H1 (cell line): ENCODE data around the gene RNF220. TPM values are rescaled to one million over a fixed set of nuclear protein-coding genes. Genes with fewer than 3 reads are reported as not detected.

Source experiments
- CTCF ChIA-PET: fragments of 300-600 bp; sonication (Branson Sonifier 250); formaldehyde crosslinking; loops from one replicate; lab custom pipeline; 2021; ENCODE audit not compliant: partially characterized antibody; lab: Charles Lee
- POLR2A ChIA-PET: fragments of 300-600 bp; sonication (Branson Sonifier 250); formaldehyde crosslinking; loops from one replicate; lab custom pipeline; 2021; ENCODE audit warnings: inconsistent platforms; ENCODE audit not compliant: partially characterized antibody; lab: Charles Lee
- DNase-seq, 2 experiments: peaks; one replicate each; pipeline versions ENCODE4 v3.0.0 to v3.0.0-alpha.2; 2010 to 2022; ENCODE audit warnings: low spot score in 2 of 2, low read depth in 1 of 2, mixed read lengths in 1 of 2
- FAIRE-seq: peaks from 2 replicates; lab custom pipeline; 2011; peaks lifted over from hg19 to GRCh38; lab: Jason Lieb, UNC
- H2AFZ ChIP-seq: 2 replicates; pipeline ENCODE4 v1.8.1; 2012; ENCODE audit warnings: low read length, inconsistent platforms
- H2AK5ac ChIP-seq: 2 replicates; pipeline ENCODE4 v1.6.1; 2013; ENCODE audit warnings: low read depth, low read length
- H2BK120ac ChIP-seq: replicated peaks from 2 replicates; pipeline ENCODE3; 2013; ENCODE audit warnings: low read depth, low read length, inconsistent platforms
- H2BK12ac ChIP-seq: 2 replicates; pipeline ENCODE4 v1.6.1; 2013; ENCODE audit warnings: low read depth, low read length
- H2BK15ac ChIP-seq: 2 replicates; pipeline ENCODE4 v1.6.1; 2013; ENCODE audit warnings: low read length
- H2BK20ac ChIP-seq: 2 replicates; pipeline ENCODE4 v1.6.1; 2013; ENCODE audit warnings: low read length
- H2BK5ac ChIP-seq: 2 replicates; pipeline ENCODE4 v1.6.1; 2013; ENCODE audit warnings: low read depth, low read length
- H3K14ac ChIP-seq: 2 replicates; pipeline ENCODE4 v1.6.1; 2013; ENCODE audit warnings: inconsistent platforms; ENCODE audit not compliant: insufficient read length
- H3K18ac ChIP-seq: 2 replicates; pipeline ENCODE4 v1.6.1; 2013; ENCODE audit warnings: low read length; ENCODE audit errors: extremely low read depth
- H3K23ac ChIP-seq: 2 replicates; pipeline ENCODE4 v1.6.1; 2013; ENCODE audit warnings: inconsistent platforms; ENCODE audit not compliant: insufficient read length
- H3K23me2 ChIP-seq: 2 replicates; pipeline ENCODE4 v1.6.1; 2013; ENCODE audit warnings: low read depth, low read length
- H3K27ac ChIP-seq: 2 replicates; pipeline ENCODE4 v1.6.1; 2011; ENCODE audit warnings: low read depth, low read length, inconsistent platforms
- H3K27me3 ChIP-seq, 4 experiments: replicated peaks in 1 of 4; 1 replicate in 1 of 4; 2 replicates in 3 of 4; pipeline versions ENCODE4 v1.6.1 to v1.8.1; 2011 to 2013; ENCODE audit warnings: low read length in 3 of 4, mild to moderate bottlenecking in 3 of 4, inconsistent platforms in 2 of 4, mixed read lengths in 2 of 4, moderate library complexity in 1 of 4; ENCODE audit not compliant: control insufficient read depth in 3 of 4, insufficient read depth in 3 of 4; ENCODE audit errors: extremely low read depth in 1 of 4
- H3K36me3 ChIP-seq, 4 experiments: 2 replicates each; pipeline versions ENCODE4 v1.6.1 to v1.8.1; 2011 to 2013; ENCODE audit warnings: mild to moderate bottlenecking in 4 of 4, low read length in 3 of 4, moderate library complexity in 2 of 4, control low read depth in 1 of 4, inconsistent platforms in 1 of 4; ENCODE audit not compliant: insufficient read depth in 4 of 4, control insufficient read depth in 2 of 4
- H3K4ac ChIP-seq: replicated peaks from 2 replicates; pipeline ENCODE3; 2013; ENCODE audit warnings: low read length, low read depth, mixed read lengths, inconsistent platforms; ENCODE audit not compliant: insufficient read length
- H3K4me1 ChIP-seq, 4 experiments: replicated peaks in 1 of 4; 1 replicate in 1 of 4; 2 replicates in 3 of 4; pipeline versions ENCODE4 v1.6.1 to v1.8.1; 2011 to 2013; ENCODE audit warnings: low read length in 3 of 4, inconsistent platforms in 2 of 4, mixed read lengths in 1 of 4; ENCODE audit not compliant: insufficient read depth in 4 of 4, control insufficient read depth in 3 of 4
- H3K4me2 ChIP-seq, 2 experiments: 2 replicates each; pipeline versions ENCODE4 v1.6.1 to v1.8.1; 2011 to 2013; ENCODE audit warnings: low read depth in 2 of 2, low read length in 2 of 2, control low read depth in 1 of 2, inconsistent platforms in 1 of 2, mild to moderate bottlenecking in 1 of 2; ENCODE audit not compliant: insufficient read depth in 1 of 2
- H3K4me3 ChIP-seq, 4 experiments: fragments of 200-600, 300-600 bp in 1 of 4; sonication (generic), shearing (Covaris generic), sonication (Bioruptor Twin) in 1 of 4; 2 replicates each; pipeline versions ENCODE4 v1.5.1 to v1.8.1; 2011 to 2016; ENCODE audit warnings: low read length in 4 of 4, low read depth in 3 of 4, control low read depth in 2 of 4, inconsistent platforms in 2 of 4, mild to moderate bottlenecking in 2 of 4, mixed read lengths in 1 of 4, moderate library complexity in 1 of 4; ENCODE audit not compliant: insufficient read depth in 2 of 4; ENCODE audit errors: extremely low read depth in 1 of 4
- H3K56ac ChIP-seq: replicated peaks from 2 replicates; pipeline ENCODE3; 2013; ENCODE audit warnings: low read depth, mild to moderate bottlenecking, mixed read lengths, low read length, inconsistent platforms; ENCODE audit not compliant: insufficient read length
- H3K79me1 ChIP-seq: 2 replicates; pipeline ENCODE4 v1.6.1; 2013; ENCODE audit warnings: low read depth, low read length, control low read depth
- H3K79me2 ChIP-seq, 2 experiments: 2 replicates each; pipeline versions ENCODE4 v1.6.1 to v1.8.1; 2012 to 2013; ENCODE audit warnings: low read length in 2 of 2, mild to moderate bottlenecking in 2 of 2, inconsistent platforms in 1 of 2; ENCODE audit not compliant: insufficient read depth in 2 of 2, control insufficient read depth in 1 of 2
- H3K9ac ChIP-seq, 4 experiments: replicated peaks in 1 of 4; 1 replicate in 1 of 4; 2 replicates in 3 of 4; pipeline versions ENCODE4 v1.6.1 to v1.8.1; 2011 to 2013; ENCODE audit warnings: low read depth in 3 of 4, low read length in 3 of 4, control low read depth in 2 of 4, mild to moderate bottlenecking in 2 of 4, moderate library complexity in 2 of 4, inconsistent platforms in 1 of 4; ENCODE audit errors: extremely low read depth in 1 of 4
- H3K9me3 ChIP-seq, 2 experiments: 2 replicates each; pipeline versions ENCODE4 v1.6.1 to v1.8.1; 2012 to 2013; ENCODE audit warnings: mild to moderate bottlenecking in 2 of 2, moderate library complexity in 2 of 2, control low read depth in 1 of 2, inconsistent platforms in 1 of 2, low read depth in 1 of 2, low read length in 1 of 2, mixed read lengths in 1 of 2; ENCODE audit not compliant: insufficient read depth in 2 of 2
- H4K20me1 ChIP-seq, 2 experiments: replicated peaks in 1 of 2; 2 replicates each; pipeline versions ENCODE3 to v1.8.1; 2011 to 2013; ENCODE audit warnings: inconsistent platforms in 2 of 2, low read length in 2 of 2, mild to moderate bottlenecking in 1 of 2; ENCODE audit not compliant: insufficient read depth in 2 of 2, control insufficient read depth in 1 of 2
- H4K5ac ChIP-seq: 2 replicates; pipeline ENCODE4 v1.6.1; 2013; ENCODE audit warnings: low read length, low read depth, mixed read lengths, inconsistent platforms; ENCODE audit not compliant: insufficient read length
- H4K8ac ChIP-seq: 2 replicates; pipeline ENCODE4 v1.8.0; 2013; ENCODE audit warnings: mild to moderate bottlenecking, moderate library complexity, low read length, inconsistent platforms; ENCODE audit not compliant: insufficient read depth; ENCODE audit errors: extremely low read depth
- H4K91ac ChIP-seq: replicated peaks from 2 replicates; pipeline ENCODE3; 2013; ENCODE audit warnings: low read length, mixed read lengths, inconsistent platforms; ENCODE audit not compliant: insufficient read length
- RXRA ChIP-seq: IDR thresholded peaks from 2 replicates; pipeline ENCODE4 v1.6.1; 2011; ENCODE audit warnings: low read depth, mild to moderate bottlenecking, low read length, moderate library complexity; ENCODE audit not compliant: insufficient read depth
- WGBS, 2 experiments: shearing (Covaris generic) in 1 of 2; methylation state at CpG; one replicate each; pipeline versions ENCODE4 v1.1.6 to v1.1.7; 2013 to 2015; ENCODE audit warnings: low lambda C conversion rate in 2 of 2, mixed read lengths in 2 of 2, inconsistent platforms in 1 of 2, low coverage in 1 of 2, missing lambda C conversion rate in 1 of 2; ENCODE audit not compliant: insufficient replicate concordance in 2 of 2, insufficient coverage in 1 of 2, insufficient read length in 1 of 2; ENCODE audit errors: extremely low coverage in 1 of 2, missing lambda C conversion rate in 1 of 2; 5-methylcytosine and 5-hydroxymethylcytosine counted together
- polyA plus RNA-seq, 7 experiments: library from polyadenylated mRNA; depleted of rRNA in 3 of 7; stranded (reverse) in 5 of 7; unstranded in 2 of 7; fragments of >200 nt in 5 of 7; fragments of 200-250 nt in 2 of 7; gene quantifications; 1 replicate in 5 of 7; 2 replicates in 1 of 7; 4 replicates in 1 of 7; pipeline versions ENCODE4 v1.2.1 to v1.2.3, GENCODE V29; 2011 to 2013; ENCODE audit warnings: missing spikeins in 2 of 7, mixed read lengths in 2 of 7
- total RNA-seq: library from RNA; stranded (reverse); fragmentation: NEBNext Ultra II Directional; extraction: Animal tissue kit (Norgen Biotek cat#: 25700); gene quantifications from 2 replicates; pipeline ENCODE4 v1.2.1, GENCODE V29; 2021
- TF ChIP-seq, protein P1 (sequence below): IDR thresholded peaks from 2 replicates; pipeline ENCODE4 v1.6.1; 2012; ENCODE audit warnings: low read length, inconsistent platforms

RNF220 gene
- total and polyA plus RNA-seq, 2 of the 8 experiments (the other 6 are each of a cell fraction or from before 2014, with no cell fraction given) = 123 to 160 TPM

DNA sequence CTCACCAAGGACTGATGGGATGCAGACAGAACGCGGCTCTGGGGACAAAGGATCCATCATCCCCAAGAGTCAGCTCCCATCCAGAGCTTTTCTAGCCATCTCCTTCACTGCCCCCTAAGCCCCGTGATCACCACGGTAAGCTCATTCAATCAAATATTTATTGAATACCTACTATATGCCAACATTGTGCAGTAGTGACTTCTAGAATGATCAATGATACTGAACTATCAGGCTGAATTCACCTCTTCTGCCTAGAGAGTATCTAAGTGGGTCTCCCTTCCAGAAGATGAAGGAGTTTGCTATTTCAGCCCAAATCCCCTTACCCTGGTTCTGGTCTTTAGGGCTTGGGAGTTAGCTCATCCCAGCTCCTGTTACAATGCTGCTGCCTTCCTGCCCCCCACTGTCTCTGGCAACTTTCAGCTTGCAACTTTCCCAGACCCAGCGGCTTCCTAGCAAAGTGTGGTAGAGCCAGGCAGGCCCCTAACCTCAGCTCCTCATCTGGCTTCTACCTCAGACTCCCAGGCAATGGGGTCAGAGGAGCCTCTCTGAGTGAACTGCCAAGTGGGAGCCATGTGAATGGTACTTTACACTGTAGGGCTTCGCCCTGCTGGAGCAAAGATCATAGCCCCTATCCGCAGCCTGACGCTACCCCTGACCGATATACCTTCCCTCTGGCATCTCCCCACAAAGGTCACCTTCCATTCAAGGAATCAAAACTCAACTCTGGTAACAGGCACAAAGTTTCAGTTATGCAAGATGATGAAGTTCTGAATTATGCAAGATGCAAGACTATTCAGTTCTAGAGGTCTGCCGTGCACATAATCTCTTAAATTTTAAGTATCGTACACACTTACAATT is 248.3 kb downstream of the RNF220 start:
- no peaks in the 10 kb centered on the region for H3K23me2 ChIP-seq
- no peaks in the 10 kb centered on the region for H3K9me3 ChIP-seq
- no peaks in the 10 kb centered on the region for H3K79me2 ChIP-seq
- H3K4ac ChIP-seq = no peak overlapping the region
- H2AK5ac ChIP-seq = no peak overlapping the region
- H4K5ac ChIP-seq = no peak overlapping the region
- 68% methylated on average over 11 of the region's 11 CpGs; no CpG with 5 or more reads in 1 of the 2 experiments for WGBS, 2 experiments
- no peak for DNase-seq
- POLR2A ChIA-PET = interaction anchor here (0.9 to 23.6 kb wide), 9 partner anchors 10 to 627 kb away, joined by 3 to 633 read pairs (median 4); partner anchors contain the start of gene RPS8
- no peak overlapping the region for H4K91ac ChIP-seq
- no peaks in the 10 kb centered on the region for H3K79me1 ChIP-seq
- no peak overlapping the region for H3K4me3 ChIP-seq
- H2AFZ ChIP-seq = no peak overlapping the region
- H3K23ac ChIP-seq = no peak overlapping the region
- H3K4me1 ChIP-seq = peaks cover 0 to 17% (median 9%) of the 10 kb centered on the region in 4 experiments; a peak in 5 of 7 replicates
- peaks cover 2 to 4% of the 10 kb centered on the region in 2 experiments for H4K20me1 ChIP-seq
- H3K27me3 ChIP-seq = no peaks in the 10 kb centered on the region
- no peak overlapping the region for H2BK120ac ChIP-seq
- H3K14ac ChIP-seq = no peak overlapping the region
- no peak overlapping the region for H3K9ac ChIP-seq
- TF ChIP-seq RXRA = no peak
- TF ChIP-seq, protein P1, sequence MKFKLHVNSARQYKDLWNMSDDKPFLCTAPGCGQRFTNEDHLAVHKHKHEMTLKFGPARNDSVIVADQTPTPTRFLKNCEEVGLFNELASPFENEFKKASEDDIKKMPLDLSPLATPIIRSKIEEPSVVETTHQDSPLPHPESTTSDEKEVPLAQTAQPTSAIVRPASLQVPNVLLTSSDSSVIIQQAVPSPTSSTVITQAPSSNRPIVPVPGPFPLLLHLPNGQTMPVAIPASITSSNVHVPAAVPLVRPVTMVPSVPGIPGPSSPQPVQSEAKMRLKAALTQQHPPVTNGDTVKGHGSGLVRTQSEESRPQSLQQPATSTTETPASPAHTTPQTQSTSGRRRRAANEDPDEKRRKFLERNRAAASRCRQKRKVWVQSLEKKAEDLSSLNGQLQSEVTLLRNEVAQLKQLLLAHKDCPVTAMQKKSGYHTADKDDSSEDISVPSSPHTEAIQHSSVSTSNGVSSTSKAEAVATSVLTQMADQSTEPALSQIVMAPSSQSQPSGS = 0 out of 2 replicates have a peak, but pooled peaks have one; percentile 14
- H3K4me2 ChIP-seq = no peak overlapping the region
- CTCF ChIA-PET = interaction anchor here (0.7 to 8.6 kb wide), 64 partner anchors 10 to 647 kb away, joined by 3 to 197 read pairs (median 4); partner anchors contain the start of genes ARMH1 and TMEM53
- no peak overlapping the region for H3K27ac ChIP-seq
- H2BK5ac ChIP-seq = no peak overlapping the region
- no peak for FAIRE-seq
- no peak overlapping the region for H2BK15ac ChIP-seq
- no peak overlapping the region for H2BK20ac ChIP-seq
- no peak overlapping the region for H2BK12ac ChIP-seq
- no peak overlapping the region for H3K56ac ChIP-seq
- no peak overlapping the region for H3K18ac ChIP-seq
- H4K8ac ChIP-seq = peak overlapping the region; percentile 4; the same call in 1 of the 2 replicates
- H3K36me3 ChIP-seq = peaks cover 5 to 24% (median 12%) of the 10 kb centered on the region in 4 experiments; a peak in 5 of 8 replicates
